ENCODE data around the gene EPB41. TPM values are rescaled to one million over a fixed set of nuclear protein-coding genes. Genes with fewer than 3 reads are reported as not detected.
"Not testable (repeated sequence)": the region's sequence is repeated elsewhere in the genome, so short reads cannot be mapped to it uniquely, and the experiment has no call there.

EPB41 gene
- total RNA-seq, 1 donor from 2014 or later = 49.3 TPM

DNA sequence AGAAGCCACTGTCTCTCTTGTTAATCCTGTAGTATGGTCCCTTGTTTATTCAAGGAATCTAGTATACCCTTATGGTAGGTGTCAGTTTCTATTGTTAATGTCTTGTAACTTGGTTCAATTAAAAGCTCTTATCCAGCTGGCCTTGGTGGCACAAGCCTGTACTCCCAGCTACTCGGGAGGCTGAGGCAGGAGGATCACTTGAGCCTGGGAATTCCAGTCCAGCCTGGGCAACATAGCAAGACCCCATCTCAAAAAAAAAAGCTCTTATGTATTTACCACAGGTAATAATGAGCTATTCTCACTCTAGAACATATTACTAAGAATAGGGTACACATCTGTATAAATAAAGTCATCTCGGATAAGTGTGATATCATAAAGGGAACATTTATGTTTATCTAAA, 162.8 kb downstream of the EPB41 start:
- ATAC-seq = no peak
- DNase-seq (ENCODE audit: low spot score) = no peak
- intact Hi-C loops (cut with DNase I) = no loop called here

DNA sequence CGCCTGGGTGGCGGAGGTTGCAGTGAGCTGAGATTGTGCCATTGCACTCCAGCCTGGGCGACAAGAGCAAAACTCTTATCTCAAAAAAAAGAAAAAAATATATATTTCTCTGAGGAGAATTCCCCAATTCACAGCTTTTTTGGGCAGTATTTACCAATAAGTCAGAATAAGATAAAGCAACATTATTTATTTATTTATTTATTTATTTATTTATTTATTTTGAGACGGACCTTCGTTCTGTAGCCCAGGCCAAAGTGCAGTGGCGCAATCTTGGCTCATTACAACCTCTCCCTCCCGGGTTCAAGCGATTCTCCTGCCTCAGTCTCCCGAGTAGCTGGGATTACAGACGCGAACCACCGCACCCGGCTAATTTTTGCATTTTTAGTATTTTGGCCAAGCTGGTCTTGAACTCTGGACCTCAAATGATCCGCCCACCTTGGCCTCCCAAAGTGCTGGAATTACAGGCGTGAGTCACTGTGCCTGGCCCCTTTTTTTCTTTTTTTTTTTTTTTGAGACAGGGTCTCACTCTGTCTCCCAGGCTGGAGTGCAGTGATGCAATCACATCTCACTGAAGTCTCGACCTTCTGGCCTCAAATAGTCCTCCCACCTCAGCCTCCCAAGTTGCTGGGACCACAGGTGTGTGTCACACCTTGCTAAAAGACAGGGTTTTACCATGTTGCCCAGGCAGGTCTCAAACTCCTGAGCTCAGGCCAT, 165.7 kb downstream of the EPB41 start:
- ATAC-seq; intact Hi-C loops (cut with DNase I); DNase-seq (ENCODE audit: low spot score): not testable (repeated sequence)

GRCh38 chr1:29081201-29081600, 166.8 kb downstream of the EPB41 start:
- DNase-seq (ENCODE audit: low spot score) = no peak
- no peak for ATAC-seq
- intact Hi-C loops (cut with DNase I) = no loop called here

GRCh38 chr1:29082519-29082918, 168.2 kb downstream of the EPB41 start:
- intact Hi-C loops (cut with DNase I) = no loop called here
- no peak for ATAC-seq
- DNase-seq (ENCODE audit: low spot score) = no peak

DNA sequence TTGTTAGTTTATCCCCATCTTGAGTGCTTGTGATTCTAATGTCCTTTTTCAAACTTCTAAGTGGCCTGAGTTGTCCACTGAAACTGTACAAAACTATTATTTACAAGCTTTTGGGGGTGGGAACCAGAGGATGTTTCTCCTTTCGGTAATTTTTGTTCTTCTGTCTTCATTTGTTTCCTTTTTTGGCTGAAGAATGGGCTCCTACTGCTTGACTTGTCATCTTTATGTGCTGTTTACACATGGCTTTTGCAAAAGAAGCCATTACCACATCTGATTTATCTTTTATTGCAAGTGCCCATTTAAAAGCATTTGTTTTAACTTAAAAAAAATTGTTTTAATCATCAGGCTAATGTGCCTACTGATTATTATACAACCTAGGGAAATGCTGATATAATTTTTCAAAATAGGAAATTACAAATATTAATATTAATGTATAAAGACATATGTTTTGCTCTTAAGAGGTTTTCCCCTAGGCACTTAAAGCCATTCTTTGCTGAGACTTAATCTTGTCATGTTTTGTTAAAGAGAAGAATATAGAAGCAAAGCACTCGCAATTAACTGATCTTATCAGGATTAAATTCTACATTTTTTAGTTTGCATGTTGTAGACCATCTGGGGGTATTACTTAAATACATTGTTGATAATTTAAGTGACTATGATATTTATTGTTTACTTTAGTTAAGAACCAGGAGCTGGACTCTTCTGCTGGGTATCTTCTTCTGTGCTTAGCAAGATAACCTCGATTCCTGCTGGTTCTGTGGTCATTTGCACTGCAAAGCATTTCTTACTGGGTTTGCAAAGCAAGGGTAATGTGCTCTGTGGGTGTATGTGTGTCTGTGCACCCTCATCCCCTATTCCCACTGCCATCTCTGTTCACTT, 169.2 kb downstream of the EPB41 start:
- intact Hi-C loops (cut with DNase I) = no loop called here
- ATAC-seq = no peak
- no peak for DNase-seq (ENCODE audit: low spot score)

- no peak for ATAC-seq
- intact Hi-C loops (cut with DNase I) = no loop called here
- DNase-seq (ENCODE audit: low spot score) = no peak
Measured at GRCh38 chr1:29084196-29084521, 169.8 kb downstream of the EPB41 start.

DNA sequence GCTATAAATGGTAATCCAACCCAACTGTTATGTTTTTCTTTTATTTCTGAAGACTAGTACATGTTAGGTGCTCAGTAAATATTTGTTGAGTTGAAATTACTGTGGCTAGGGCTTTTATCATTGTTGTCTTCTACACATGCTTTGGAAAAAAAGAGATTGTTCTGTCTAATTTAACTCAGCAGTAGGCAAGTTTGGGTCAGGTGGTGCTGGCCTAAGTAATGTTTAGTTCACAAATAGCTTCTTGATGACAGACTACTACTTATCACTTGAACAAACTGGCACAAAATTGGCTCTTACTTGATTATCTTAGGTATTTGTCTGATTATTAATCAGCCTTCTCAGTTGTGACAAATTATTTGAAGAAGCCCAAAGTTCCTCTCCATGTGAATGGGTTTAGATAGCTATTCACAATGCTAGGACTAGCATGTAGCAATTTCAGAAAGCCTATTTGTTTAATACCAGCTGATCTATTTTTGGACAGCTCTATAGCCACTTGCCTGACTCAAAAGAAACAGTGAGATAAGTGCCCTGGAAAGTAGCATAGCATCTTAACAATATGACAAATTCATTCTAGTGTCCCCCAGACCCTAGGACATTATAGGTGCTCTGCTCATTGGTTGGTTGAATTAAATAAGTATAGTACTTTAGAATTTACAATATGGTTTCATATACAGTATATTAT, 176.7 kb downstream of the EPB41 start:
- DNase-seq (ENCODE audit: low spot score) = no peak
- intact Hi-C loops (cut with DNase I) = no loop called here
- no peak for ATAC-seq

GRCh38 chr1:29092704-29093103, 178.3 kb downstream of the EPB41 start:
- intact Hi-C loops (cut with DNase I); ATAC-seq; DNase-seq (ENCODE audit: low spot score): not testable (repeated sequence)

DNA sequence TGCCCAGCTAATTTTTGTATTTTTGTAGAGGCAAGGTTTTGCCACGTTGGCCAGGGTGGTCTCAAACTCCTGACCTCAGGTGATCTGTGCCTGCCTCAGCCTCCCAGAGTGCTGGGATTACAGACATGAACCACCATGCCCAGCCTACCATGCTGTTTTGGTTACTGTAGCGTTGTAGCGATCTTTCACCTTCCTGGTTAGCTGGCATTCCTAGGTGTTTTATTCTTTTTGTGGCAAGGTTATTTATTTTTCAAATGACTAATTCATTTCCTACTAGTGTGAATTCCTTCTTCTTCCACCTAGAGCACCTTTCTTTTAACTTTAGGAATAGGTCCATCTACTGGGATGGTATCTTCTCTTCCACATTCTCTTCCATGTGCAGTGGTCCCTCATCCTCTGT, 180.1 kb downstream of the EPB41 start:
- ATAC-seq = no peak

DNA sequence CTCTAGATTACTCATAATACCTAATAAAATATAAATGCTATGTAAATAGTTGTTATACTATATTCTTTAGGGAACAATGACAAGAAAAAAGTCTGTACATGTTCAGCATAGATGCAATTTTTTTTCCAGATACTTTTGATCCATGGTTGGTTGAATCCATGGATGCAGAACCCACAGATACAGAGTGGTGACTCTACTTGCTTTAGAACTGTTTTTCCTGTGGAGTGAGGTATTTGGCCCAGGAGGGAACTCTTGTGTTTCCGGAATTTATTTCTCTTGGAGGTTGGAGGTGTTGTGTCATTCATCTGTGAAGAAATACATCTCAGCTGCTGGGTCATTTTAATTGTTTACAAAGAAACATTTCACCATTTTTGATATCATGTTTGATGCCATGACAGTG, 180.6 kb downstream of the EPB41 start:
- ATAC-seq (no peak), DNase-seq (ENCODE audit: low spot score) (no peak)
- intact Hi-C loops (cut with DNase I) = no loop called here

More for the DNA sequence above, 180.1 kb downstream of the EPB41 start:
- DNase-seq (ENCODE audit: low spot score) = no peak
- intact Hi-C loops (cut with DNase I) = no loop called here

- intact Hi-C loops (cut with DNase I) = no loop called here
- DNase-seq (ENCODE audit: low spot score) (no peak), ATAC-seq (no peak)
Measured at GRCh38 chr1:29096231-29096886, 182.0 kb downstream of the EPB41 start.

GRCh38 chr1:29099286-29099685, 184.9 kb downstream of the EPB41 start:
- intact Hi-C loops (cut with DNase I) = no loop called here
- ATAC-seq = no peak
- DNase-seq (ENCODE audit: low spot score) = no peak

- DNase-seq (ENCODE audit: low spot score) (no peak), ATAC-seq (no peak)
- intact Hi-C loops (cut with DNase I) = no loop called here
Measured at GRCh38 chr1:29100487-29100886, 186.1 kb downstream of the EPB41 start.

- intact Hi-C loops (cut with DNase I) = no loop called here
Measured at GRCh38 chr1:29105822-29106221, 191.5 kb downstream of the EPB41 start.

DNA sequence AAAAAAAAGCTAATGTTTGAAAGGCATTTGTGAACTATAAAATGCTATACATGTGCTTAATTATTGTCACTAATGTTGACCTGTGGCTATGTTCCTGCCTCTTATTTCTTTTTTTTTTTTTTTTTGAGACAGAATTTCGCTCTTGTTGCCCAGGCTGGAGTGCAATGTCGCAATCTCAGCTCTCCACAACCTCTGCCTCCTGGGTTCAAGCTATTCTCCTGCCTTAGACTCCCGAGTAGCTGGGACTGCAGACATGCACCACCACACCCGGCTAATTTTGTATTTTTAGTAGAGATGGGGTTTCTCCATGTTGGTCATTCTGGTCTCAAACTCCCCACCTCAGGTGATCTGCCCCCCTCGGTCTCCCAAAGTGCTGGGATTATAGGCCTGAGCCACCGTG, 193.7 kb downstream of the EPB41 start:
- ATAC-seq; intact Hi-C loops (cut with DNase I); DNase-seq (ENCODE audit: low spot score): not testable (repeated sequence)

More at GRCh38 chr1:29105822-29106221, 191.5 kb downstream of the EPB41 start:
- ATAC-seq = no peak
- DNase-seq (ENCODE audit: low spot score) = no peak

GRCh38 chr1:29112705-29113412, 198.5 kb downstream of the EPB41 start:
- intact Hi-C loops (cut with DNase I) = no loop called here
- DNase-seq (ENCODE audit: low spot score) (no peak), ATAC-seq (no peak)

DNA sequence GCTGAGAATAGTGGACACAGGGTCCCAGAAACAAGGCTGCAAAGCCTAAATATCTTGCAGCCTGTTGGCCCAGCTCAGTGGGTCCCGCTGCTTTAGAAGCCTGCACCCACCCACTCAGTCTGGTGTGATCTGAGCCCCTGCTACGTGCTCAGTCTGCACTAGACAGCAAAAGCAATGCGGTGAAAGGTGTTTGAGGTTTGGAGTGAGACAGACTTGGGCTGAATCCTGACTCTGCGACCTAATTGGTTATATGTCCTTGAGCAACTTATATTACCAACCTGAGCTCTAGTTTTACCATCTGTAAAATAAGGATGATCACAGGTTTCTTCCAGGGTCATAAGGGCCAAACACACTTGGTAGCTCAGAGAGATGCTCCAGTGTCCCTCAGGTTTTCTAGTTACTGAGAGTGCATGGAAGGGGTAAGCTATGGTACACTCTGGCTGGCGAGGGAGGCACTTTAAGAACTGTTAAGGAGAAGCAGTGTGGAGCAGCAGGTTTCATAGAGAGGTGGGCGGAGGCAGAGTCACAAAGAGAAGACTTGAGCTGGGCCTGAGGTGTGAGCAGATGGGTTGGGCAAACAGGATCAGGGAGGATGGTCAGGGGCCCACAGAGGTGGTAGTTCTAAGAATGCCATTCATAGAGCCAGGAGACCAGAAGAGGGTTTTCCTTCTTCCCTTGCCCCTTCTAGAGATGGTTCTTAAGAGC, 199.2 kb downstream of the EPB41 start:
- intact Hi-C loops (cut with DNase I) = no loop called here
- DNase-seq (ENCODE audit: low spot score) = no peak
- no peak for ATAC-seq

DNA sequence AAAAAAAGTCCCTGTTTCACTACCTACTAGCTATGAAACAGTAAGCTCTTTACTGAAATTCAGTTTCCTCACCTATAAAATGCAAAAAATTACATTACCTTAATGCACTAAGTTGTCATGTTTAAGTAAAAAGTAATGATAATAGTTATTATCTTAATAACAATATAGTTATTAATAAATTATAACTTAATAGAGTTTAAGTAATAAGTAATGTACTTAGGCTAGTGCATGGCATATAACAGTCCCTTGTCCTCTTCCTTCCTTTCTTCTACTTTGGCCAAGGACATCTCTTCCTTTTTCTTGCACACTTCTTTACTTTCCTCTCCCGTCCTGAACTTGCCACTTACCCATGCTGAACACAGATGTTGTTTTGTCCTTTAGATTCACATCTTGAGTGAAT, 200.3 kb downstream of the EPB41 start:
- ATAC-seq = no peak
- intact Hi-C loops (cut with DNase I) = no loop called here

More for the DNA sequence above, 200.3 kb downstream of the EPB41 start:
- DNase-seq (ENCODE audit: low spot score) = no peak

Data from sciatic nerve (tissue), 2 donors.